Osteocyte (in vitro differentiated cells): ENCODE results near the gene ANKFY1. TPM values are rescaled to one million over a fixed set of nuclear protein-coding genes. Genes with fewer than 3 reads are reported as not detected.
"Not testable (repeated sequence)": the region's sequence is repeated elsewhere in the genome, so short reads cannot be mapped to it uniquely, and the experiment has no call there.

Experiments
- DNase-seq: peaks from one replicate; pipeline ENCODE4 v3.0.0; 2021; ENCODE audit warnings: mixed read lengths; ENCODE audit not compliant: unreplicated experiment; ENCODE audit errors: extremely low spot score
- H3K27ac Mint-ChIP-seq: one replicate; pipeline ENCODE4 v1.8.0; 2021; ENCODE audit warnings: mild to moderate bottlenecking, mixed read lengths; ENCODE audit not compliant: unreplicated experiment
- H3K27me3 Mint-ChIP-seq: one replicate; pipeline ENCODE4 v1.8.0; 2021; ENCODE audit warnings: mixed read lengths; ENCODE audit not compliant: unreplicated experiment
- H3K36me3 Mint-ChIP-seq: one replicate; pipeline ENCODE4 v1.8.0; 2021; ENCODE audit warnings: mixed read lengths; ENCODE audit not compliant: unreplicated experiment
- H3K4me1 Mint-ChIP-seq: one replicate; pipeline ENCODE4 v1.8.0; 2021; ENCODE audit warnings: mixed read lengths; ENCODE audit not compliant: unreplicated experiment
- H3K4me3 Mint-ChIP-seq: one replicate; pipeline ENCODE4 v1.8.0; 2021; ENCODE audit warnings: mild to moderate bottlenecking, moderate library complexity, mixed read lengths; ENCODE audit not compliant: unreplicated experiment
- H3K9me3 Mint-ChIP-seq: one replicate; pipeline ENCODE4 v1.8.0; 2021; ENCODE audit warnings: mixed read lengths; ENCODE audit not compliant: unreplicated experiment
- total RNA-seq: library from RNA; stranded (reverse); gene quantifications from 2 replicates; pipeline ENCODE4 v1.2.1, GENCODE V29; 2021
- TF ChIP-seq, protein P1 (sequence below): fragments of 200-600 bp; sonication (generic); IDR thresholded peaks from 2 replicates; pipeline ENCODE4 v1.5.0; 2021; ENCODE audit warnings: antibody characterized with exemption, mild to moderate bottlenecking, moderate library complexity

The ANKFY1 gene
- total RNA-seq, 1 donor from 2014 or later: 61.2 TPM

DNA sequence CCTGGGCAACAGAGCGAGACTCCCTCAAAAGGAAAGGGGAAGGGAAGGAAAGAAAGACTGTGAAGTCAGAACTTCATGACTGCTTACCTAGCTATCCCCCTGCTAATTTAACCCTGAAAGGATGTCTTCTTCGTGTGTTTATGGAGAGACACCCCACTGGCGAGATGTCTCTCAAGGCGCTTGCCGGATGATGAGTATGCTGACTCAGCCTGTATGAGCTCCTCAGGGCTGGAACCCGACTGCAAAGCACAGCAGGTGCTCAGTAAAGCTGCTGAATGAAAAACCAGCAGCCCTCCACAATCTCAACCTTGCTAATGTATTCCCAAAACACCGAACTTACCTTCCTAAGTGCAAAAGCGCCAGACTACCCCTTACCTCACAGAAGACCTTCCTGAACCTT, 2.3 kb downstream of the ANKFY1 start:
- H3K36me3 Mint-ChIP-seq: peaks cover 15% of the 10 kb centered on the region
- H3K4me3 Mint-ChIP-seq: peak overlapping the region; percentile 38
- H3K27ac Mint-ChIP-seq: peak overlapping the region; percentile 52

DNA sequence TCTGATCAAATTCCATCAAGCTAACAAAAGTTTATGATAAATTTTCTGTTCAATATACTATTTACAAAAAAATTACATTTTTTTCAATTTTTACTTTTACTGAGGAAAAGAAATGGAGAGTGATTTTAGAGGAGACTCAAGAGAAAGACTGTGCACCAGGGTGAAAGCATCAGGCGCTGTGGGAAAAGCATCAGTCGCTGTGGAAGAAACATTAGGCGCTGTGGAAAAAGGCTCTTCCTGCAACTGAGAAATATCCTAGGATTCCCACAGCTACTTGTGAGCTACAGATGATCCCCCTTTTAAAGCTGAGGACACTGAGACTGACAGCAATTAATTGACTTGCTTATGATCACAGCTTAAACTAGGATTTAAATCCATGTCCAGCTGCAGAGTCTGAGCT, 4.9 kb downstream of the ANKFY1 start:
- TF ChIP-seq, protein P1, sequence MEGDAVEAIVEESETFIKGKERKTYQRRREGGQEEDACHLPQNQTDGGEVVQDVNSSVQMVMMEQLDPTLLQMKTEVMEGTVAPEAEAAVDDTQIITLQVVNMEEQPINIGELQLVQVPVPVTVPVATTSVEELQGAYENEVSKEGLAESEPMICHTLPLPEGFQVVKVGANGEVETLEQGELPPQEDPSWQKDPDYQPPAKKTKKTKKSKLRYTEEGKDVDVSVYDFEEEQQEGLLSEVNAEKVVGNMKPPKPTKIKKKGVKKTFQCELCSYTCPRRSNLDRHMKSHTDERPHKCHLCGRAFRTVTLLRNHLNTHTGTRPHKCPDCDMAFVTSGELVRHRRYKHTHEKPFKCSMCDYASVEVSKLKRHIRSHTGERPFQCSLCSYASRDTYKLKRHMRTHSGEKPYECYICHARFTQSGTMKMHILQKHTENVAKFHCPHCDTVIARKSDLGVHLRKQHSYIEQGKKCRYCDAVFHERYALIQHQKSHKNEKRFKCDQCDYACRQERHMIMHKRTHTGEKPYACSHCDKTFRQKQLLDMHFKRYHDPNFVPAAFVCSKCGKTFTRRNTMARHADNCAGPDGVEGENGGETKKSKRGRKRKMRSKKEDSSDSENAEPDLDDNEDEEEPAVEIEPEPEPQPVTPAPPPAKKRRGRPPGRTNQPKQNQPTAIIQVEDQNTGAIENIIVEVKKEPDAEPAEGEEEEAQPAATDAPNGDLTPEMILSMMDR: no peak
- no peak overlapping the region for H3K4me3 Mint-ChIP-seq
- H3K36me3 Mint-ChIP-seq: peaks cover 22% of the 10 kb centered on the region
- H3K27ac Mint-ChIP-seq: no peak overlapping the region
- peaks cover 11% of the 10 kb centered on the region for H3K9me3 Mint-ChIP-seq
- peaks cover 19% of the 10 kb centered on the region for H3K4me1 Mint-ChIP-seq
- DNase-seq: no peak
- H3K27me3 Mint-ChIP-seq: no peaks in the 10 kb centered on the region

More for the DNA sequence above, 2.3 kb downstream of the ANKFY1 start:
- Mint-ChIP-seq H3K9me3 (peaks cover 7% of the 10 kb centered on the region), H3K4me1 (peaks cover 31% of the 10 kb centered on the region), H3K27me3 (no peaks in the 10 kb centered on the region)
- TF ChIP-seq, protein P1: no peak
- no peak for DNase-seq

DNA sequence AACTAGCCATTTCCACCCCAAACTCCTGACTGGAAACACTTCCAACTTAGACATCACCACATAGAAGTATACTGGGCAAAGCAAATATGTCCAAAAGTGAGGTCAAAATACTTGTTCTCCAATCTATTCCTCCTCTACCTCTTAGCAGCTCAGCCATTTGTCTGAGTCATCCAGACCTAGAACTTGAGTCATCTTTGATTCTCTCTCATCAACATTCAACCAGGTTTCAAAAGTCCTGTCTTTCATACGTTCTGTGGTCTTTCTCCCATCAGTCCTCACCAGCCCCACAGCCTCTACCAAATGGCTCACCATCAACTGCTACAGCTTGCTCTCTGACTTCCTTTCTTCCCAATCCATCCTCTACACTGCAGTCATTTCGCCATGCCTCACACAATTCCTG, 6.8 kb downstream of the ANKFY1 start:
- Mint-ChIP-seq H3K4me3 (no peak overlapping the region), H3K27ac (no peak overlapping the region), H3K27me3 (no peaks in the 10 kb centered on the region), H3K9me3 (peaks cover 11% of the 10 kb centered on the region), H3K4me1 (peaks cover 6% of the 10 kb centered on the region), H3K36me3 (peaks cover 22% of the 10 kb centered on the region)
- TF ChIP-seq, protein P1: no peak
- no peak for DNase-seq

DNA sequence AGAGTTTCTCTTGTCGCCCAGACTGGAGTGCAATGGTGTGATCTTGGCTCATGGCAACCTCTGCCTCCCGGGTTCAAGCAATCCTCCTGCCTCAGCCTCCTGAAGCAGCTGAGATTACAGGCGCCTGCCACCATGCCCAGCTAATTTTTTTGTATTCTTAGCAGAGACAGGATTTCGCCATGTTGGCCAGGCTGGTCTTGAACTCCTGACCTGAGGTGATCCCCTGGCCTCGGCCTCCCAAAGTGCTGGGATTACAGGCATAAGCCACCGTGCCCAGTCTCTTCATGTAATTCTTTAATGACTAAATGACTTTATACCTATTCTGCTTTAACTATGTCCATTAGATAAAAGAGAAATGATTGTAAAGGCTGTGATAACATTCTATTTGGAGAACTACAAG, 8.5 kb downstream of the ANKFY1 start:
- Mint-ChIP-seq H3K9me3 (peaks cover 11% of the 10 kb centered on the region), H3K36me3 (peaks cover 16% of the 10 kb centered on the region)
- DNase-seq, H3K27ac Mint-ChIP-seq, H3K27me3 Mint-ChIP-seq, H3K4me1 Mint-ChIP-seq, H3K4me3 Mint-ChIP-seq: not testable (repeated sequence)

DNA sequence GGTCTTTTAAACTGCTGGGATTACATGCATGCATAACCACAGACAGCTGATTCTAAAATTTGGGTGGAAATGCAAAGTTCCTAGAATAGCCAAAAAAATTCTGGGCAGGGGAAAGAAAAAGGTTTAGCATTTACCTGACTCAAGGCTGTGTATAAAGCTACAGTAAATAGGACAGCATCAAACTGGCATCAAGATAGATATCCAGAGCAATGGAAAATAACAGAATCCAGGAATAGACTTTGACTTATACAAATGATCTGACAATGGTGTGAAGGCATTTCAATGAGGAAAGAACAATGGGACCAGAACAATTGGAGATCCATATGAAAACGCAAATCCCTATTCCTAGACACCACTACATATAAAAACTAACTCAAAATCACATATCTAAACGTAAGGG, 12.9 kb downstream of the ANKFY1 start:
- Mint-ChIP-seq H3K4me1 (peaks cover 23% of the 10 kb centered on the region), H3K27ac (no peak overlapping the region), H3K27me3 (no peaks in the 10 kb centered on the region), H3K9me3 (peaks cover 4% of the 10 kb centered on the region), H3K36me3 (peaks cover 7% of the 10 kb centered on the region), H3K4me3 (no peak overlapping the region)
- TF ChIP-seq, protein P1: no peak
- DNase-seq: no peak
